IPS-18c (cell line): ENCODE results near the gene LARGE1.

Source experiments
- H3K4me3 ChIP-seq: 2 replicates; pipeline ENCODE4 v1.7.0; 2013; ENCODE audit warnings: low read depth, mild to moderate bottlenecking, low read length, moderate library complexity; ENCODE audit not compliant: insufficient read depth
- H3K9me3 ChIP-seq: one replicate; pipeline ENCODE4 v1.6.1; 2013; ENCODE audit warnings: mild to moderate bottlenecking, low read length, moderate library complexity; ENCODE audit not compliant: control insufficient read depth, insufficient read depth

Gene LARGE1

GRCh38 chr22:33785283-33785968 is 134.8 kb downstream of the LARGE1 start:
- Histone ChIP-seq H3K9me3 (peaks cover 5% of the 10 kb centered on the region), H3K4me3 (no peak overlapping the region)

- no peaks in the 10 kb centered on the region for H3K9me3 ChIP-seq
- no peak overlapping the region for H3K4me3 ChIP-seq
These were observed 138.9 kb downstream of the LARGE1 start for GRCh38 chr22:33781411-33781810.

- H3K9me3 ChIP-seq = no peaks in the 10 kb centered on the region
- no peak overlapping the region for H3K4me3 ChIP-seq
These were observed 139.6 kb downstream of the LARGE1 start for GRCh38 chr22:33780531-33781136.

- H3K9me3 ChIP-seq = no peaks in the 10 kb centered on the region
- H3K4me3 ChIP-seq = no peak overlapping the region
These were observed 141.0 kb downstream of the LARGE1 start for GRCh38 chr22:33779243-33779642.

- Histone ChIP-seq H3K9me3 (no peaks in the 10 kb centered on the region), H3K4me3 (no peak overlapping the region)
These were observed 143.8 kb downstream of the LARGE1 start for GRCh38 chr22:33776491-33776890.

GRCh38 chr22:33774781-33775180 is 145.5 kb downstream of the LARGE1 start:
- no peaks in the 10 kb centered on the region for H3K9me3 ChIP-seq
- H3K4me3 ChIP-seq = no peak overlapping the region

GRCh38 chr22:33772745-33773144 is 147.5 kb downstream of the LARGE1 start:
- Histone ChIP-seq H3K9me3 (no peaks in the 10 kb centered on the region), H3K4me3 (no peak overlapping the region)

GRCh38 chr22:33771136-33771535 is 149.1 kb downstream of the LARGE1 start:
- no peaks in the 10 kb centered on the region for H3K9me3 ChIP-seq
- H3K4me3 ChIP-seq = no peak overlapping the region

GRCh38 chr22:33770723-33771122 is 149.6 kb downstream of the LARGE1 start:
- Histone ChIP-seq H3K9me3 (no peaks in the 10 kb centered on the region), H3K4me3 (no peak overlapping the region)

- H3K9me3 ChIP-seq = peaks cover 2% of the 10 kb centered on the region
- no peak overlapping the region for H3K4me3 ChIP-seq
These were observed 154.2 kb downstream of the LARGE1 start for GRCh38 chr22:33766091-33766490.

- H3K9me3 ChIP-seq = peaks cover under 1% of the 10 kb centered on the region
- no peak overlapping the region for H3K4me3 ChIP-seq
These were observed 161.3 kb downstream of the LARGE1 start for GRCh38 chr22:33758961-33759360.

- H3K4me3 ChIP-seq = no peak overlapping the region
These were observed 162.3 kb downstream of the LARGE1 start for GRCh38 chr22:33757802-33758483.

GRCh38 chr22:33757041-33757801 is 163.1 kb downstream of the LARGE1 start:
- H3K4me3 ChIP-seq = no peak overlapping the region

More at GRCh38 chr22:33757802-33758483, 162.3 kb downstream of the LARGE1 start:
- no peaks in the 10 kb centered on the region for H3K9me3 ChIP-seq

GRCh38 chr22:33756508-33756949 is 163.7 kb downstream of the LARGE1 start:
- no peaks in the 10 kb centered on the region for H3K9me3 ChIP-seq
- H3K4me3 ChIP-seq = no peak overlapping the region

More at GRCh38 chr22:33757041-33757801, 163.1 kb downstream of the LARGE1 start:
- H3K9me3 ChIP-seq = no peaks in the 10 kb centered on the region

GRCh38 chr22:33748714-33749113 is 171.6 kb downstream of the LARGE1 start:
- Histone ChIP-seq H3K4me3 (no peak overlapping the region), H3K9me3 (peaks cover 5% of the 10 kb centered on the region)

GRCh38 chr22:33747576-33748180 is 172.6 kb downstream of the LARGE1 start:
- peaks cover 5% of the 10 kb centered on the region for H3K9me3 ChIP-seq
- no peak overlapping the region for H3K4me3 ChIP-seq

- Histone ChIP-seq H3K4me3 (no peak overlapping the region), H3K9me3 (peaks cover 5% of the 10 kb centered on the region)
These were observed 173.2 kb downstream of the LARGE1 start for GRCh38 chr22:33747029-33747428.
